Fibroblast of mammary gland (primary cell): ENCODE measurements around the gene XPR1.

ENCODE experiments used
- DNase-seq: peaks from one replicate; pipeline ENCODE4 v3.0.0-alpha.2; 2010; ENCODE audit warnings: low read depth
- H3K4me3 ChIP-seq: 2 replicates; pipeline ENCODE4 v1.5.1; 2011; ENCODE audit warnings: low read depth, mild to moderate bottlenecking, low read length, moderate library complexity; ENCODE audit not compliant: control insufficient read depth
- CTCF ChIP-seq: conservative IDR thresholded peaks from 2 replicates; pipeline ENCODE4 v1.5.1; 2011; ENCODE audit warnings: low read depth, low read length, inconsistent platforms; ENCODE audit not compliant: control insufficient read depth, insufficient read depth

The XPR1 gene

GRCh38 chr1:180881806-180882509, 250.1 kb downstream of the XPR1 start:
- peak; percentile 53 for TF ChIP-seq CTCF

GRCh38 chr1:180884588-180885300, 252.9 kb downstream of the XPR1 start:
- TF ChIP-seq CTCF = no peak
- H3K4me3 ChIP-seq = no peak overlapping the region
- no peak for DNase-seq

More at GRCh38 chr1:180881806-180882509, 250.1 kb downstream of the XPR1 start:
- no peak overlapping the region for H3K4me3 ChIP-seq
- peak; percentile 64 for DNase-seq

GRCh38 chr1:180886338-180886737, 254.5 kb downstream of the XPR1 start:
- no peak for DNase-seq
- TF ChIP-seq CTCF = no peak

GRCh38 chr1:180887841-180888240, 256.0 kb downstream of the XPR1 start:
- no peak for DNase-seq
- TF ChIP-seq CTCF = no peak

More at GRCh38 chr1:180886338-180886737, 254.5 kb downstream of the XPR1 start:
- no peak overlapping the region for H3K4me3 ChIP-seq

GRCh38 chr1:180888870-180889269, 257.0 kb downstream of the XPR1 start:
- no peak for DNase-seq
- TF ChIP-seq CTCF = no peak
- H3K4me3 ChIP-seq = no peak overlapping the region

More at GRCh38 chr1:180887841-180888240, 256.0 kb downstream of the XPR1 start:
- no peak overlapping the region for H3K4me3 ChIP-seq

GRCh38 chr1:180889325-180889724, 257.5 kb downstream of the XPR1 start:
- H3K4me3 ChIP-seq = no peak overlapping the region
- no peak for TF ChIP-seq CTCF
- no peak for DNase-seq
